ENCODE measurements around the gene GMDS. TPM values are rescaled to one million over a fixed set of nuclear protein-coding genes. Genes with fewer than 3 reads are reported as not detected.

Gene GMDS
- total and polyA plus RNA-seq, 2 experiments from 2014 or later: 30.1 to 36.5 TPM

- Mint-ChIP-seq H3K4me1 (peaks cover 5% of the 10 kb centered on the region; the same call in 2 of the 3 replicates), H3K4me3 (no peak overlapping the region), H3K36me3 (ENCODE audit: low read depth) (no peaks in the 10 kb centered on the region), H3K27me3 (ENCODE audit: insufficient read depth, low read depth, poor library complexity) (no peaks in the 10 kb centered on the region), H3K27ac (no peak overlapping the region), H3K9me3 (no peaks in the 10 kb centered on the region)
- Histone ChIP-seq H4K20me1 (replicated peaks; ENCODE audit: insufficient read depth) (0 out of 2 replicates have a peak, but pooled peaks cover 2% of the 10 kb centered on the region), H3K9me2 (ENCODE audit: insufficient read depth) (no peaks in the 10 kb centered on the region), H3K4me3 (no peak overlapping the region), H3F3A (replicated peaks; ENCODE audit: low read depth) (no peaks in the 10 kb centered on the region), H2AFZ (no peak overlapping the region), H3K4me1 (ENCODE audit: insufficient read depth) (peaks cover 12% of the 10 kb centered on the region), H3K4me2 (no peak overlapping the region), H3K27me3 (ENCODE audit: insufficient read depth) (no peaks in the 10 kb centered on the region), H3K79me2 (replicated peaks; ENCODE audit: insufficient read depth) (no peaks in the 10 kb centered on the region), H3K36me3 (ENCODE audit: insufficient read depth) (no peaks in the 10 kb centered on the region), H3K27ac (ENCODE audit: low read depth) (no peak overlapping the region)
- TF ChIP-seq ZNF114 (CRISPR knock-in tag; IDR thresholded peaks at IDR 0.05): no peak
- no peak for TF ChIP-seq EZH2phosphoT487 (IDR thresholded peaks at IDR 0.05; ENCODE audit: unreplicated experiment)
- no peak for TF ChIP-seq NANOG (IDR thresholded peaks at IDR 0.05; ENCODE audit: borderline replicate concordance)
- TF ChIP-seq ZNF331 (CRISPR knock-in tag; IDR thresholded peaks at IDR 0.05; ENCODE audit: low read depth): no peak
- no peak for TF ChIP-seq CREB1 (CRISPR knock-in tag; IDR thresholded peaks at IDR 0.05; ENCODE audit: low read depth)
- TF ChIP-seq EZH2 (IDR thresholded peaks at IDR 0.05; ENCODE audit: low read depth, unreplicated experiment): no peak
- TF ChIP-seq ZNF462 (CRISPR knock-in tag; IDR thresholded peaks at IDR 0.05): no peak
- TF ChIP-seq ETS1 (IDR thresholded peaks at IDR 0.05): no peak
- no peak for DNase-seq (ENCODE audit: low spot score)
- no peak for ATAC-seq
Observed at GRCh38 chr6:2102316-2102883, 143.0 kb downstream of the GMDS start.
